Activated CD4-positive, alpha-beta T cell treated with anti-CD3 and anti-CD28 coated beads for 48 hours (primary cell): ENCODE data around the gene CHSY1.
"Not testable (repeated sequence)": the region's sequence is repeated elsewhere in the genome, so short reads cannot be mapped to it uniquely, and the experiment has no call there.

Experiments used
- DNase-seq: peaks from one replicate; pipeline ENCODE4 v3.0.0-alpha.2; 2020

CHSY1 gene

GRCh38 chr15:101251830-101252820 is at the start of gene CHSY1:
Gene CHSY1, minus strand, starts transcription at chr15:101252048. Its CDS starts 592 bp downstream, at chr15:101251456.
- DNase-seq: peak; percentile 90

GRCh38 chr15:101296418-101297405 is 44.9 kb upstream of the CHSY1 start:
- DNase-seq: no peak

GRCh38 chr15:101295607-101296161 is 43.8 kb upstream of the CHSY1 start:
- DNase-seq: no peak

- peak; percentile 99 for DNase-seq
These were observed 43.1 kb upstream of the CHSY1 start, which contains the start of gene SNRPA1 for GRCh38 chr15:101294731-101295606. Gene SNRPA1, minus strand, starts transcription at chr15:101295248. Its CDS starts 70 bp downstream, at chr15:101295178.

GRCh38 chr15:101293122-101293521 is 41.3 kb upstream of the CHSY1 start:
- DNase-seq: no peak

GRCh38 chr15:101288905-101289513 is 37.2 kb upstream of the CHSY1 start:
- no peak for DNase-seq

GRCh38 chr15:101287342-101287741 is 35.5 kb upstream of the CHSY1 start:
- DNase-seq: not testable (repeated sequence)

- no peak for DNase-seq
These were observed 34.7 kb upstream of the CHSY1 start for GRCh38 chr15:101286471-101287114.

- no peak for DNase-seq
These were observed 32.1 kb upstream of the CHSY1 start for GRCh38 chr15:101283931-101284330.

- no peak for DNase-seq
These were observed 28.2 kb upstream of the CHSY1 start for GRCh38 chr15:101280007-101280406.

- DNase-seq: no peak
These were observed 26.2 kb upstream of the CHSY1 start for GRCh38 chr15:101277943-101278564.

- peak; percentile 92 for DNase-seq
These were observed 25.4 kb upstream of the CHSY1 start, which contains the start of gene SELENOS for GRCh38 chr15:101277038-101277822. Gene SELENOS, minus strand, starts transcription at chr15:101277485. Its CDS starts 68 bp downstream, at chr15:101277417.

- peak; percentile 34 for DNase-seq
These were observed 24.7 kb upstream of the CHSY1 start for GRCh38 chr15:101276501-101277037.

- DNase-seq: no peak
These were observed 23.2 kb upstream of the CHSY1 start for GRCh38 chr15:101275018-101275417.

GRCh38 chr15:101273534-101273933 is 21.7 kb upstream of the CHSY1 start:
- no peak for DNase-seq

- no peak for DNase-seq
These were observed 20.7 kb upstream of the CHSY1 start for GRCh38 chr15:101272584-101272983.

- DNase-seq: no peak
These were observed 17.8 kb upstream of the CHSY1 start for GRCh38 chr15:101269479-101270223.
